DOHH2 (cell line): ENCODE data around the gene INTS2.

Experiments
- CTCF ChIP-seq: fragments of 200-600 bp; sonication (generic); IDR thresholded peaks from one replicate; pipeline ENCODE4 v1.5.1; 2014; ENCODE audit warnings: antibody characterized with exemption, mild to moderate bottlenecking, low read depth, low read length; ENCODE audit not compliant: poor library complexity, severe bottlenecking
- EZH2phosphoT487 ChIP-seq: fragments of 200-600 bp; sonication (generic); IDR thresholded peaks from 2 replicates; pipeline ENCODE4 v1.6.1; 2017; ENCODE audit warnings: borderline replicate concordance, mild to moderate bottlenecking, antibody characterized with exemption, low read length, moderate library complexity, mixed read lengths

GRCh38 chr17:61822326-61823285 lies 105.2 kb downstream of the INTS2 start:
- TF ChIP-seq CTCF, result no peak
- no peak for TF ChIP-seq EZH2phosphoT487
